ENCODE data around the gene CFAP92. TPM values are rescaled to one million over a fixed set of nuclear protein-coding genes. Genes with fewer than 3 reads are reported as not detected.

Gene CFAP92
- total and polyA plus RNA-seq, 2 donors (not counting 1 experiment from before 2014, with no cell fraction given), result not detected

- intact Hi-C loops (cut with micrococcal nuclease), result no loop called here
- Histone ChIP-seq H3K27ac (ENCODE audit: low read length in 2 of 2) (no peak overlapping the region), H3K4me2 (replicated peaks; ENCODE audit: low read depth, low read length, poor library complexity, severe bottlenecking) (no peak overlapping the region), H4K20me1 (ENCODE audit: control insufficient read depth, insufficient read depth, low read length, poor library complexity, severe bottlenecking) (no peaks in the 10 kb centered on the region), H3K27me3 (replicated peaks in 1 of 4; ENCODE audit: control extremely low read depth in 1 of 4, control insufficient read depth in 3 of 4, insufficient read depth in 4 of 4, low read length in 3 of 4) (peaks cover 0 to 2% (median 0%) of the 10 kb centered on the region in 4 experiments), H3K4me3 (ENCODE audit: control extremely low read depth in 1 of 5, extremely low read depth in 1 of 5, insufficient read depth in 1 of 5, low read depth in 2 of 5, low read length in 4 of 5) (no peak overlapping the region), H3K36me3 (replicated peaks in 1 of 2; ENCODE audit: control extremely low read depth in 1 of 2, control insufficient read depth in 1 of 2, extremely low read depth in 1 of 2, insufficient read depth in 2 of 2, low read length in 1 of 2) (no peaks in the 10 kb centered on the region), H2AFZ (ENCODE audit: insufficient read depth, low read depth, low read length, poor library complexity, severe bottlenecking) (no peak overlapping the region), H3K4me1 (ENCODE audit: control insufficient read depth in 2 of 2, insufficient read depth in 2 of 2, low read length in 2 of 2) (no peaks in the 10 kb centered on the region), H3K9me3 (ENCODE audit: control extremely low read depth in 1 of 3, control insufficient read depth in 2 of 3, insufficient read depth in 1 of 3, low read length in 2 of 3) (no peaks in the 10 kb centered on the region), H3K9ac (ENCODE audit: low read length) (no peak overlapping the region), H3K79me2 (ENCODE audit: control insufficient read depth, insufficient read depth, low read length) (no peaks in the 10 kb centered on the region)
- H3K4me1 Mint-ChIP-seq, result no peaks in the 10 kb centered on the region
- H3K27me3 Mint-ChIP-seq, result peaks cover 7% of the 10 kb centered on the region
- no peak overlapping the region for H3K27ac Mint-ChIP-seq
- 95% methylated on average over 3 of the region's 3 CpGs for WGBS (ENCODE audit: insufficient coverage)
- TF ChIP-seq CTCF (IDR thresholded peaks at IDR 0.05), result no peak
- TF ChIP-seq EZH2 (IDR thresholded peaks at IDR 0.05; ENCODE audit: borderline replicate concordance, insufficient read depth, low read depth, low read length, poor library complexity, severe bottlenecking), result no peak
- no peak overlapping the region for H3K4me3 Mint-ChIP-seq
- CTCF ChIA-PET, result no interaction called here
- DNase-seq (no peak), ATAC-seq (ENCODE audit: low read depth) (no peak)
- H3K9me3 Mint-ChIP-seq (ENCODE audit: insufficient read depth), result no peaks in the 10 kb centered on the region
- POLR2A ChIA-PET, result no interaction called here
These were observed 44.7 kb downstream of the CFAP92 start for GRCh38 chr3:128949158-128949557.

GRCh38 chr3:128946411-128946810 lies 47.5 kb downstream of the CFAP92 start:
- no peak overlapping the region for H3K27ac Mint-ChIP-seq
- H3K27ac ChIP-seq (ENCODE audit: low read length in 2 of 2), result no peak overlapping the region
- ChIA-PET POLR2A (no interaction called here), CTCF (no interaction called here)
- peaks cover 0 to 2% (median 0%) of the 10 kb centered on the region in 4 experiments for H3K27me3 ChIP-seq (replicated peaks in 1 of 4; ENCODE audit: control extremely low read depth in 1 of 4, control insufficient read depth in 3 of 4, insufficient read depth in 4 of 4, low read length in 3 of 4)
- no peaks in the 10 kb centered on the region for H3K36me3 ChIP-seq (replicated peaks in 1 of 2; ENCODE audit: control extremely low read depth in 1 of 2, control insufficient read depth in 1 of 2, extremely low read depth in 1 of 2, insufficient read depth in 2 of 2, low read length in 1 of 2)
- no peaks in the 10 kb centered on the region for H3K79me2 ChIP-seq (ENCODE audit: control insufficient read depth, insufficient read depth, low read length)
- H3K4me1 ChIP-seq (ENCODE audit: control insufficient read depth in 2 of 2, insufficient read depth in 2 of 2, low read length in 2 of 2), result no peaks in the 10 kb centered on the region
- no peak overlapping the region for H3K4me3 Mint-ChIP-seq
- H3K27me3 Mint-ChIP-seq, result peaks cover 10% of the 10 kb centered on the region
- no peak overlapping the region for H3K4me2 ChIP-seq (replicated peaks; ENCODE audit: low read depth, low read length, poor library complexity, severe bottlenecking)
- H3K4me1 Mint-ChIP-seq, result no peaks in the 10 kb centered on the region
- H3K9ac ChIP-seq (ENCODE audit: low read length), result no peak overlapping the region
- no peaks in the 10 kb centered on the region for H4K20me1 ChIP-seq (ENCODE audit: control insufficient read depth, insufficient read depth, low read length, poor library complexity, severe bottlenecking)
- H3K4me3 ChIP-seq (ENCODE audit: control extremely low read depth in 1 of 5, extremely low read depth in 1 of 5, insufficient read depth in 1 of 5, low read depth in 2 of 5, low read length in 4 of 5), result no peak overlapping the region
- WGBS (ENCODE audit: insufficient coverage), result 93% methylated on average over 5 of the region's 7 CpGs
- no peaks in the 10 kb centered on the region for H3K9me3 Mint-ChIP-seq (ENCODE audit: insufficient read depth)
- TF ChIP-seq CTCF (IDR thresholded peaks at IDR 0.05) (no peak), EZH2 (IDR thresholded peaks at IDR 0.05; ENCODE audit: borderline replicate concordance, insufficient read depth, low read depth, low read length, poor library complexity, severe bottlenecking) (no peak)
- DNase-seq, result no peak
- H2AFZ ChIP-seq (ENCODE audit: insufficient read depth, low read depth, low read length, poor library complexity, severe bottlenecking), result no peak overlapping the region
- ATAC-seq (ENCODE audit: low read depth), result no peak
- intact Hi-C loops (cut with micrococcal nuclease), result no loop called here
- no peaks in the 10 kb centered on the region for H3K9me3 ChIP-seq (ENCODE audit: control extremely low read depth in 1 of 3, control insufficient read depth in 2 of 3, insufficient read depth in 1 of 3, low read length in 2 of 3)

All from B cell (primary cell).